Rectal smooth muscle tissue (tissue), 1 donor: ENCODE data around the gene ABLIM3.
A peak's percentile ranks its signal among the peaks of the same experiment; 100 is the strongest.

ENCODE experiments used
- H3K27ac ChIP-seq: one replicate; pipeline ENCODE4 v1.7.0; 2013; ENCODE audit warnings: low read depth, low read length, inconsistent platforms
- H3K27me3 ChIP-seq: one replicate; pipeline ENCODE4 v1.7.0; 2013; ENCODE audit warnings: low read length; ENCODE audit not compliant: control insufficient read depth, insufficient read depth
- H3K36me3 ChIP-seq: one replicate; pipeline ENCODE4 v1.7.0; 2013; ENCODE audit warnings: low read length; ENCODE audit not compliant: control insufficient read depth, insufficient read depth
- H3K4me1 ChIP-seq: one replicate; pipeline ENCODE4 v1.7.0; 2013; ENCODE audit warnings: low read length; ENCODE audit not compliant: control insufficient read depth, insufficient read depth
- H3K4me3 ChIP-seq: one replicate; pipeline ENCODE4 v1.7.0; 2013; ENCODE audit warnings: low read length
- H3K9ac ChIP-seq: one replicate; pipeline ENCODE4 v1.7.0; 2013; ENCODE audit warnings: low read length

Gene ABLIM3

DNA sequence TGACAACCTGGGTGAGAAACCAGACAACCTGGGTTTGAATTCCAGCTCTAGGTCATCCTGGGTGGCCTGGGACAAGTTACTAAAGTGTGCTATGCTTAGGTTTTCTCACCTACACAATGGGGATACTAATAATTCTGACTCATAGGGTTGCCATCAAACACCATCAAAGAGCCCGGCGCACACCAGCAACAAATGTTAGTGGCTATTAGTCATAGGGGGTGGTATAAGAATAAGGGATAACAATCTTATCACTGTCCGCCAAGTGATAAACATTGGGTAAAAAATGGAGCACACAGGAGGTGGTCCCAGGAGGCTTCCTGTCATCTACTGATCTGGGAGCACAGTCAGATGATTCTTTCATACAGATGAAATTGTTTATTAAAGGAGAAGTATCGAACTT is 68.9 kb downstream of the ABLIM3 start:
- H3K4me1 ChIP-seq = peaks cover 2% of the 10 kb centered on the region
- H3K9ac ChIP-seq = no peak overlapping the region
- H3K4me3 ChIP-seq = no peak overlapping the region

GRCh38 chr5:149210968-149211490 is 69.7 kb downstream of the ABLIM3 start:
- H3K4me1 ChIP-seq = peaks cover 2% of the 10 kb centered on the region
- H3K27ac ChIP-seq = no peak overlapping the region
- no peaks in the 10 kb centered on the region for H3K27me3 ChIP-seq
- no peak overlapping the region for H3K9ac ChIP-seq
- H3K36me3 ChIP-seq = no peaks in the 10 kb centered on the region
- H3K4me3 ChIP-seq = no peak overlapping the region

More for the DNA sequence above, 68.9 kb downstream of the ABLIM3 start:
- no peak overlapping the region for H3K27ac ChIP-seq
- H3K36me3 ChIP-seq = no peaks in the 10 kb centered on the region
- H3K27me3 ChIP-seq = no peaks in the 10 kb centered on the region

GRCh38 chr5:149211566-149211965 is 70.3 kb downstream of the ABLIM3 start:
- no peaks in the 10 kb centered on the region for H3K36me3 ChIP-seq
- H3K27ac ChIP-seq = no peak overlapping the region

GRCh38 chr5:149212198-149212951 is 71.1 kb downstream of the ABLIM3 start:
- Histone ChIP-seq H3K4me1 (peaks cover 2% of the 10 kb centered on the region), H3K27me3 (no peaks in the 10 kb centered on the region), H3K9ac (no peak overlapping the region), H3K4me3 (no peak overlapping the region), H3K27ac (no peak overlapping the region), H3K36me3 (no peaks in the 10 kb centered on the region)

More at GRCh38 chr5:149211566-149211965, 70.3 kb downstream of the ABLIM3 start:
- Histone ChIP-seq H3K9ac (no peak overlapping the region), H3K4me3 (no peak overlapping the region), H3K27me3 (no peaks in the 10 kb centered on the region), H3K4me1 (peaks cover 2% of the 10 kb centered on the region)

- H3K36me3 ChIP-seq = no peaks in the 10 kb centered on the region
- H3K4me1 ChIP-seq = peaks cover 2% of the 10 kb centered on the region
- no peak overlapping the region for H3K27ac ChIP-seq
These were observed 72.1 kb downstream of the ABLIM3 start for GRCh38 chr5:149213264-149213880.

GRCh38 chr5:149215478-149216090 is 74.3 kb downstream of the ABLIM3 start:
- Histone ChIP-seq H3K4me1 (peaks cover 2% of the 10 kb centered on the region), H3K9ac (no peak overlapping the region), H3K4me3 (no peak overlapping the region), H3K27me3 (no peaks in the 10 kb centered on the region), H3K27ac (no peak overlapping the region), H3K36me3 (no peaks in the 10 kb centered on the region)

More at GRCh38 chr5:149213264-149213880, 72.1 kb downstream of the ABLIM3 start:
- H3K9ac ChIP-seq = no peak overlapping the region
- no peak overlapping the region for H3K4me3 ChIP-seq
- no peaks in the 10 kb centered on the region for H3K27me3 ChIP-seq

- no peak overlapping the region for H3K9ac ChIP-seq
- H3K4me3 ChIP-seq = no peak overlapping the region
- peaks cover 2% of the 10 kb centered on the region for H3K4me1 ChIP-seq
- no peaks in the 10 kb centered on the region for H3K27me3 ChIP-seq
- no peaks in the 10 kb centered on the region for H3K36me3 ChIP-seq
- H3K27ac ChIP-seq = no peak overlapping the region
These were observed 75.2 kb downstream of the ABLIM3 start for GRCh38 chr5:149216496-149216895.

DNA sequence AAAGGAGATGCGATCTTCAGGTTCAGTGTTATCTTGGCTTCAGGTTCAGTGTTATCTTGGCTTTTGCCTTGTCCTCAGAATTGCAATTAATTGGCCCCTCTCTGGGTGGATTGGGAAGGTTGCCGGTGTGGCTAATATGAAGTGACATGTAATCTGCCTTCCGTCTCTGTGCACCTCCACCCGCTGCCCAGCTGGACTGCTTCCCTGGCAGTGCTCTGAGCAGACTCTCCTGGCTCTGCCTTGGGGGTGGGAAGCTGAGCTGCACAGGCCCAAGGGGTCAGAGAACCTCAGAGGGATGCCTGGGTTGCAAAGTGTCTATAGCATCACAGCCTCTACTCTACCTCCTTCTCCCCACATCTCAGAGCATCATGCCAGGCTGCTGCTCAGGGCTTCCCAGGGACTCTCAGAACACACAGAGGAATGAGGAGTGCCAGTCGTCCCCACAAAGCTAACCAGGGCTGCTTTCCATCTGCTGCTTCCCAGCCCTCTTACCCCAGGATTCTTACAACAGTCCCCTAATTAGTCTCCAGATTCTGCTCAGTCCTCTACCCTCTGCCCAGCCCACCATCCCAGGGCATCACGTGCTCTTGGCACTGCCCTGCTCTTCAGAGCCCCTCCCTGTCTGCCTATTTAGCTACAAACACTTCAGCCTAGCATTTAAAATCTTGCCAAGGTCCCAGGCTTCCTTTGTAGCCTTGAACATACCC is 76.0 kb downstream of the ABLIM3 start:
- Histone ChIP-seq H3K27ac (peak overlapping the region; percentile 7), H3K27me3 (no peaks in the 10 kb centered on the region), H3K4me1 (peaks cover 2% of the 10 kb centered on the region), H3K9ac (no peak overlapping the region), H3K4me3 (no peak overlapping the region), H3K36me3 (no peaks in the 10 kb centered on the region)

DNA sequence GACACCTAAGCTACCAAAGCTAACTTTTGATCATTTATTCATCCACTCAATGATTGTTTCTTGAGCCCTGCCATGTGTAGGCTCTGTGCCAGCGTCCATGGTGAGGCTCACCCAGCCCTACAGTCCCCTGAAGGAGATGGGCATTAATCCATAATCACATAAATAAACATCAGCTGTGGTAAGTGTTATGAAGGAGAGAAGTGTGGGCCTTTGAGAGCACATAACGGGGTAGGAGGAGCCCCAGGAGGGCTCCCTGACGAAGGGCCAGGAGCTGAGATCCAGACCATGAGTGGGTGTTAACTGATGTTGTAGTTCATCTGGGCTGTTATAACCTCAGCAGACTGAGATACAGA is 76.5 kb downstream of the ABLIM3 start:
- no peak overlapping the region for H3K9ac ChIP-seq
- no peaks in the 10 kb centered on the region for H3K4me1 ChIP-seq
- H3K27me3 ChIP-seq = no peaks in the 10 kb centered on the region
- no peak overlapping the region for H3K4me3 ChIP-seq
- H3K36me3 ChIP-seq = no peaks in the 10 kb centered on the region
- peak overlapping the region; percentile 7 for H3K27ac ChIP-seq

DNA sequence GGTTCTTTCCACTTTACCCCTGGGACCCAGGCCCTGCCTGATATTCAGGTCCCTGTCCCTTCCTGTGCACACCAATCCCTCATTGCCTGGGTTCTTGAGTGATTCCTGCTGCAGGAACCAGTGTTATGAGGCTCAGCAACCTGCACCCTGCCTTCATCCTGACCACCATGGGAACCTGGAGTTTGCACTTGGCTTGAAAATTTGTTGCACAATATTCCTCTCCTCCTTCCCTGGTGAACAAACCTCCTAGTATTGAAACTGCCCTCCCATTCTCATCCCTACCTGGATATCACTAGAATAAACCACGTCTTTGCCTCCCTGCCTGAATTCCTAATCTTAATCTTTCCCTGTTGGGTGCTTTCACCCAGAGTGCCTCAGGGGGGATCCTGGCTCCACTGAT is 78.3 kb downstream of the ABLIM3 start:
- Histone ChIP-seq H3K36me3 (no peaks in the 10 kb centered on the region), H3K27me3 (no peaks in the 10 kb centered on the region), H3K9ac (no peak overlapping the region), H3K4me1 (no peaks in the 10 kb centered on the region), H3K27ac (no peak overlapping the region), H3K4me3 (no peak overlapping the region)

- Histone ChIP-seq H3K27ac (no peak overlapping the region), H3K36me3 (no peaks in the 10 kb centered on the region), H3K9ac (no peak overlapping the region), H3K27me3 (no peaks in the 10 kb centered on the region), H3K4me3 (no peak overlapping the region), H3K4me1 (no peaks in the 10 kb centered on the region)
These were observed 79.5 kb downstream of the ABLIM3 start for GRCh38 chr5:149220750-149221149.

DNA sequence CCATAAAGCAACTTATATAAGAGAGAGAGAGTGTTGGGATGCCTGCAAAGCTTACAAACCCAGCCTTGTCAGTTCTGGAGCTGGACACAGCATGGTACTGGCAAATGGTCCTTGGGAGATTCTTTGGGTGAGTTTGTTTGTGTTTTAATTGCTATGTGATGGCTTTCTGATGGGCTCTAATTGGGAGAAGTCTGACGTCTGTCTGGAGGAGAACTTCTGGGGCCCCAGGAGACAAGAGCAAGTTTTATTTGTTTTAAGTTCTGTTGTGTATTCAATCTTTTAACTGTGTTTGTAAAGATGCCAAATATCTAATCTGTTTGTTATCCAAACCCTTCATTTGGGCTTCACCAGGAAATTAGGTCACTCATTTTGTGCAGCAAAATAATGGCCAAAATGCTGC is 80.0 kb downstream of the ABLIM3 start:
- no peaks in the 10 kb centered on the region for H3K36me3 ChIP-seq
- no peak overlapping the region for H3K9ac ChIP-seq
- no peak overlapping the region for H3K4me3 ChIP-seq
- no peak overlapping the region for H3K27ac ChIP-seq
- H3K4me1 ChIP-seq = no peaks in the 10 kb centered on the region
- no peaks in the 10 kb centered on the region for H3K27me3 ChIP-seq
